Neutrophil (primary cell): ENCODE measurements around the gene PRR36.

Experiments
- H3K27ac ChIP-seq: fragments of 200-600 bp; sonication (generic); 2 replicates; pipeline ENCODE4 v1.5.1; 2016; ENCODE audit warnings: mild to moderate bottlenecking, moderate library complexity
- H3K27me3 ChIP-seq: fragments of 200-600 bp; sonication (generic); 2 replicates; pipeline ENCODE4 v1.6.0; 2016; ENCODE audit warnings: mild to moderate bottlenecking
- H3K36me3 ChIP-seq: fragments of 200-600 bp; sonication (generic); 2 replicates; pipeline ENCODE4 v1.5.1; 2017
- H3K4me1 ChIP-seq, 2 experiments: fragments of 200-600 bp in 1 of 2; sonication (generic) in 1 of 2; 1 replicate in 1 of 2; 2 replicates in 1 of 2; pipeline versions ENCODE4 v1.5.1 to v1.6.1; 2013 to 2016; ENCODE audit warnings: low read depth in 1 of 2, low read length in 1 of 2, mild to moderate bottlenecking in 1 of 2, moderate library complexity in 1 of 2; ENCODE audit not compliant: control insufficient read depth in 1 of 2, insufficient read depth in 1 of 2
- H3K4me3 ChIP-seq, 2 experiments: fragments of 200-600 bp in 1 of 2; sonication (generic) in 1 of 2; 1 replicate in 1 of 2; 2 replicates in 1 of 2; pipeline ENCODE4 v1.5.1; 2013 to 2016; ENCODE audit warnings: low read depth in 1 of 2, low read length in 1 of 2, mild to moderate bottlenecking in 1 of 2, moderate library complexity in 1 of 2
- H3K9me3 ChIP-seq: fragments of 200-600 bp; sonication (generic); 2 replicates; pipeline ENCODE4 v1.5.1; 2016
- TF ChIP-seq, protein P1 (sequence below): fragments of 200-600 bp; sonication (generic); IDR thresholded peaks from 2 replicates; pipeline ENCODE4 v1.5.1; 2016; ENCODE audit warnings: antibody characterized with exemption

Gene PRR36

DNA sequence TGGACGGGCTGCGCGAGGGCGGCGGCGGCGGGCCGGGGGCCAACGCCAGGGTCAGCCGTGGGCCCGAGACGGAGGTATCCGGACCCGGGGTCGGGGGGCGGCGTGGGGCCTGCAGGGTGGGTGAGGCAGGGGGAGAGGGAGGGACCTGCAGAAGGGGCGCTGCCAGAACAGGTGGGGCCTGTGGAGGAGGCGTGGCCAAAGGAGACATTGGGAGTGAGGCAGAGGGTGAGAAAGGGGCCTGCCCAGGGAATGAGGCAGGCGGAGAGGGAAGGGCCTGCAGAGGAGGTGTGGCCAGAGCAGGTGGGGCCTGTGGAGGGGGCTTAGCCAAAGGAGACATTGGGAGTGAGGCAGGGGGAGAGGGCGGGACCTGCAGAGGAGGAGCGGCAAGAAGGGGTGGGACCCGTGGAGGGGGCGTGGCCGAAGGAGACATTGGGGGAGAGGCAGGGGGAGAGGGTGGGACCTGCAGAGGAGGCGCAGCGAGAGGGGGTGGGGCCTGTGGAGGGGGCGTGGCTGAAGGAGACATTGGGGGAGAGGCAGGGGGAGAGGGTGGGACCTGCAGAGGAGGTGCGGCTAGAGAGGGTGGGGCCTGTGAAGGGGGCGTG, 4.2 kb downstream of the PRR36 start:
- peaks cover 33 to 39% of the 10 kb centered on the region in 2 experiments for H3K4me1 ChIP-seq
- H3K27me3 ChIP-seq: peaks cover 94% of the 10 kb centered on the region
- no peaks in the 10 kb centered on the region for H3K9me3 ChIP-seq

DNA sequence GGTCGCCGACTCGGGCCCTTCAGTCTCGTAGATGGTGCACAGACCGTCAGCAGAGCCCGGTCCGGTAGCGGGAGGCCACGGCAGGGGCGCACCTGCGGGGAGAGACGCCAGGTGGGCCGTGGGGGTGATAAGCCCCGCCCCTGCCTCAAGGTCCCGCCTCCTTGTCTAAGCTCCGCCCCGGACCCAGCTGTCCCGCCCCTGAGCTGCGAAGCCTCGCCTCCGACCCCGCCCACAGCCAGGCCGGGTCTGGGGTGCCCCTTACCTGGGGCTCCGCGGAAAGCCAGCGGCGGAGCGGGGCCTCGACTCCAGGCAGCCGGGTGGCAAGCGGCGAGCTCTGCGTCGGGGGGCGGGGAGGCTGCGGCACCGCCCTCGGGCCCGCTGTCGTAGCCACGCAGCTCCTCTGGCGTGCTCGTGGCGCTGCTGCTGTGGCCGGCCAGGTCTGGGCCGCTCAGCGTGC, 4.7 kb downstream of the PRR36 start:
- Histone ChIP-seq H3K4me1 (peaks cover 33 to 39% of the 10 kb centered on the region in 2 experiments), H3K27me3 (peaks cover 94% of the 10 kb centered on the region), H3K27ac (peak overlapping the region; percentile 41), H3K9me3 (no peaks in the 10 kb centered on the region), H3K36me3 (no peaks in the 10 kb centered on the region), H3K4me3 (peak overlapping the region; percentile 42 to 66)
- TF ChIP-seq, protein P1, sequence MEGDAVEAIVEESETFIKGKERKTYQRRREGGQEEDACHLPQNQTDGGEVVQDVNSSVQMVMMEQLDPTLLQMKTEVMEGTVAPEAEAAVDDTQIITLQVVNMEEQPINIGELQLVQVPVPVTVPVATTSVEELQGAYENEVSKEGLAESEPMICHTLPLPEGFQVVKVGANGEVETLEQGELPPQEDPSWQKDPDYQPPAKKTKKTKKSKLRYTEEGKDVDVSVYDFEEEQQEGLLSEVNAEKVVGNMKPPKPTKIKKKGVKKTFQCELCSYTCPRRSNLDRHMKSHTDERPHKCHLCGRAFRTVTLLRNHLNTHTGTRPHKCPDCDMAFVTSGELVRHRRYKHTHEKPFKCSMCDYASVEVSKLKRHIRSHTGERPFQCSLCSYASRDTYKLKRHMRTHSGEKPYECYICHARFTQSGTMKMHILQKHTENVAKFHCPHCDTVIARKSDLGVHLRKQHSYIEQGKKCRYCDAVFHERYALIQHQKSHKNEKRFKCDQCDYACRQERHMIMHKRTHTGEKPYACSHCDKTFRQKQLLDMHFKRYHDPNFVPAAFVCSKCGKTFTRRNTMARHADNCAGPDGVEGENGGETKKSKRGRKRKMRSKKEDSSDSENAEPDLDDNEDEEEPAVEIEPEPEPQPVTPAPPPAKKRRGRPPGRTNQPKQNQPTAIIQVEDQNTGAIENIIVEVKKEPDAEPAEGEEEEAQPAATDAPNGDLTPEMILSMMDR: no peak

More for the DNA sequence above, 4.2 kb downstream of the PRR36 start:
- Histone ChIP-seq H3K27ac (peak overlapping the region; percentile 41), H3K4me3 (peak overlapping the region; percentile 42 to 66), H3K36me3 (no peaks in the 10 kb centered on the region)
- TF ChIP-seq, protein P1: no peak

DNA sequence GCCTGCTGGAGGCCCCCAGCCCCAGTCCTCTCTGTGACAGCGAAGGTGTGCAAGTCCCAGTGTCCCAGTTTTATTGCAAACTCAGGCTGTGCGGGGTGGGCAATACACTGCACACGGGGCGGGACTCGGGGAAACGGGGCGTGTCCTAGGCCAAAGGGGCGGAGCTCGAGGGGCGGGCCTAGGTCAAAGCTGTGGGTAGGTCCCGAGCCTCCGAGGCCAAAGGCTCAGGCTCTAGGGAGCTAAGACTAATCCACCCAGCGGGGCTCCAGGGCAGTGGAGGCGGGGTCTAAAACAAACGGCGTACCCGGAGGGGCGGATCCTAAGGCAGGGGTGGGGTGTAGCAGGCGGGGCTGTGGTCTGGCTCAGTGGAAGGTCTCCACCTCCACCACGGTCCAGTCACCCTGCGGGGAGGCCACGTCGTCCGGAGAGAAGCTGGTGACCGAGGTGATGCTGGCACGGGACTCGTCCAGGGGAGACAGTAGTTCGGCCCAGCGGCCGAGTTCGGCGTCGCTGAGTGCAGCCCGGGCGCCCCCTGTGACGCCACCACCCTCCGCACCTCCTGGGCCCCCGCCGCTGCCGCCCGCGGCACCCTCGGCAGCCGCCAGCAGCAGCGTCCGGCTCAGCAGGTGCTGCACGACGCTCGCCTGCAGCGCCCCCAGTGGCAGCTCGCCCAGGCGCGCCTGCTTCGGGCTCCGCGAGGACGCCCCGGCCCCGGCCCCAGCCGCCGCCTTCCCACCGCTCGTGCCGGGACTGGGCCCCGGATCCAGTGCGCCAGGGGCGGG, 5.3 kb downstream of the PRR36 start:
- no peaks in the 10 kb centered on the region for H3K36me3 ChIP-seq
- H3K9me3 ChIP-seq: no peaks in the 10 kb centered on the region
- H3K27me3 ChIP-seq: peaks cover 94% of the 10 kb centered on the region
- TF ChIP-seq, protein P1: peak; percentile 86
- peak overlapping the region; percentile 42 to 66 for H3K4me3 ChIP-seq
- peaks cover 33 to 39% of the 10 kb centered on the region in 2 experiments for H3K4me1 ChIP-seq
- peak overlapping the region; percentile 41 for H3K27ac ChIP-seq

DNA sequence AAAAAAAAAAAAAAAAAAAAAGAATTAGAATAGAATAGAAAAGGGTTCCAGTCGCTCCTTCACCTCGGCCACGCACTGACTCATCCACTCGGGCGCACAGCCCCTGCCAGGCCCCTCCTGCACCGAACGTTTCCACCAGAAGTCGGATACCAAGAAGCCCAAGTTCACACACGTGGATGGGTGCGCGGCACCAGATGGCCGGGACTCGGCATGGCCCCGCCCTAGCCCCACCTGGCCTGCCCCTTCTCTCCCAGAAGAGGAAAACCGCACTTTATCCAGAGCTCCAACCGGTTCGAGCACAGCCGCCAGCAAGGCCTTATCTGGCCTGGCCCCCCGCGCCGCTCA, 5.9 kb downstream of the PRR36 start:
- Histone ChIP-seq H3K27me3 (peaks cover 94% of the 10 kb centered on the region), H3K9me3 (no peaks in the 10 kb centered on the region), H3K4me3 (peak overlapping the region in 1 of 2 experiments; percentile 66), H3K36me3 (no peaks in the 10 kb centered on the region), H3K27ac (no peak overlapping the region), H3K4me1 (peaks cover 33 to 39% of the 10 kb centered on the region in 2 experiments)
- TF ChIP-seq, protein P1: no peak

DNA sequence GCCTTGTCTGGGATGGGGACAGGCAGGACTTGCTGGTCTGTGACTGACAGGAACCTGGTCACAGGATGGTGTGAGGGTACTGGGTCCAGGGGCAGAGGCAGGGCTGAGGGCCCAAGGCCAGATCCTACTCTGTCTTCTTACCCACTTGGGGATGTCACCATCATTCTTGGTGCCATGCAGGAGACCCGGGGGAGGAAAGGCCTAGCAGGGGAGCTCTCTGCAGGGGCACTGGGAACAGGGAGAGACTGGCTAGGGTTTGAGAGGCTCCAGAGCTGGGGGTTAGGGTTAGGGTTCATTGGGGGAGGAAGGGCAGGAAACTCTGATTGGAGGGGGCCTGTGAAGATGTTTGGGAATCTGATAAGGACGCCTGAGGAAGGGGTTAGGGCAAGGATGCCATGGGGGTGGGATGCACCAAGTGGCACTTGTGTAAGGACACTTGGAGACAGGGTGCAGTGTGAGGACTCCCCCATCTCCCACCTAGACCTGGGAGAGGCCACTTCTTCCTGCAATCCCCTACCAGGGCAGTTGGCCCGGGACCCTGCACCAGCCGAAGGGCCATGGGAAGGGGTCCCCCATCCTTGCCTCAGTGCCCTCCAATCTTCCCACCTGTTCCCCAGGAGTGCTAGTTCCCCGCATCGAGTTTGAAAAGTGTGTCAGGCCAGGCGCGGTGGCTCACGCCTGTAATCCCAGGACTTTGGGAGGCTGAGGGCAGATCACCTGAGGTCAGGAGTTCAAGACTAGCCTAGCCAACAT, 6.9 kb downstream of the PRR36 start:
- TF ChIP-seq, protein P1: no peak

More for the DNA sequence above, 6.9 kb downstream of the PRR36 start:
- peaks cover 30 to 47% of the 10 kb centered on the region in 2 experiments for H3K4me1 ChIP-seq
- H3K27me3 ChIP-seq: peaks cover 94% of the 10 kb centered on the region
- H3K36me3 ChIP-seq: no peaks in the 10 kb centered on the region
- H3K9me3 ChIP-seq: no peaks in the 10 kb centered on the region
- H3K27ac ChIP-seq: no peak overlapping the region
- no peak overlapping the region for H3K4me3 ChIP-seq
